Posterior cingulate gyrus (tissue), 11 donors: ENCODE measurements around the gene FAM200C.

ENCODE experiments used
- DNase-seq, 10 donors: peaks; one replicate each; pipeline versions ENCODE4 v3.0.0 to v3.0.0-alpha.2; 2020 to 2021; ENCODE audit warnings: mixed read lengths in 3 of 10
- intact Hi-C: fragments of 100-400 bp; cut with DNase I; formaldehyde crosslinking; loops from one replicate; pipeline ENCODE4 v1.15.1; 2023

The FAM200C gene

GRCh38 chr5:160420331-160420610 lies 20.4 kb upstream of the FAM200C start:
- DNase-seq, result no peak
- intact Hi-C loops, result no loop called here

- intact Hi-C loops, result loop anchor here (2.0 kb wide), 1 partner anchor 19 kb away; the partner anchor contains the start of gene FAM200C
- no peak for DNase-seq
Observed at GRCh38 chr5:160419458-160420330, 19.8 kb upstream of the FAM200C start.

GRCh38 chr5:160418561-160419457 lies 19.0 kb upstream of the FAM200C start, which contains the start of gene SLU7:
SLU7 (minus strand) TSS chr5:160419081; CDS start chr5:160415294, 3,787 bp downstream.
- intact Hi-C loops, result loop anchor here (2.0 kb wide), 1 partner anchor 18 kb away; the partner anchor contains the start of gene FAM200C
- DNase-seq, result peak; percentile 85 to 98 (median 89)

GRCh38 chr5:160398806-160399205 lies 1.0 kb downstream of the FAM200C start:
- no peak for DNase-seq
- intact Hi-C loops, result no loop called here

- intact Hi-C loops, result no loop called here
Observed at GRCh38 chr5:160397492-160397891, 2.4 kb downstream of the FAM200C start.

GRCh38 chr5:160395111-160395510 lies 4.7 kb downstream of the FAM200C start:
- intact Hi-C loops, result no loop called here
- no peak for DNase-seq

More at GRCh38 chr5:160397492-160397891, 2.4 kb downstream of the FAM200C start:
- DNase-seq, result no peak

- intact Hi-C loops, result loop anchor here (2.0 to 5.0 kb wide), 2 partner anchors 194 to 370 kb away; no protein-coding TSS in a partner anchor
- no peak for DNase-seq
Observed at GRCh38 chr5:160390787-160391696, 8.8 kb downstream of the FAM200C start.

GRCh38 chr5:160387445-160387844 lies 12.4 kb downstream of the FAM200C start:
- intact Hi-C loops, result no loop called here

GRCh38 chr5:160385496-160385895 lies 14.4 kb downstream of the FAM200C start:
- intact Hi-C loops, result no loop called here
- no peak for DNase-seq

More at GRCh38 chr5:160387445-160387844, 12.4 kb downstream of the FAM200C start:
- no peak for DNase-seq

- intact Hi-C loops, result no loop called here
- no peak for DNase-seq
Observed at GRCh38 chr5:160384681-160385080, 15.2 kb downstream of the FAM200C start.

GRCh38 chr5:160382346-160382745 lies 17.5 kb downstream of the FAM200C start:
- no peak for DNase-seq
- intact Hi-C loops, result no loop called here

- intact Hi-C loops, result no loop called here
- DNase-seq, result no peak
Observed at GRCh38 chr5:160380041-160380440, 19.8 kb downstream of the FAM200C start.

- intact Hi-C loops, result no loop called here
- no peak for DNase-seq
Observed at GRCh38 chr5:160379511-160379910, 20.3 kb downstream of the FAM200C start.

- DNase-seq, result no peak
- intact Hi-C loops, result no loop called here
Observed at GRCh38 chr5:160378330-160378729, 21.5 kb downstream of the FAM200C start.

- intact Hi-C loops, result no loop called here
- no peak for DNase-seq
Observed at GRCh38 chr5:160377651-160378050, 22.2 kb downstream of the FAM200C start.

GRCh38 chr5:160376416-160376815 lies 23.4 kb downstream of the FAM200C start:
- no peak for DNase-seq
- intact Hi-C loops, result no loop called here

- no peak for DNase-seq
- intact Hi-C loops, result no loop called here
Observed at GRCh38 chr5:160375701-160376100, 24.2 kb downstream of the FAM200C start.

GRCh38 chr5:160375166-160375565 lies 24.7 kb downstream of the FAM200C start:
- no peak for DNase-seq
- intact Hi-C loops, result no loop called here

- DNase-seq, result no peak
- intact Hi-C loops, result no loop called here
Observed at GRCh38 chr5:160371294-160371693, 28.6 kb downstream of the FAM200C start.

- intact Hi-C loops, result no loop called here
- no peak for DNase-seq
Observed at GRCh38 chr5:160370713-160371034, 29.2 kb downstream of the FAM200C start.
